HCT116 (cell line): ENCODE measurements around the gene ZAP70. TPM values are rescaled to one million over a fixed set of nuclear protein-coding genes. Genes with fewer than 3 reads are reported as not detected.

Source experiments
- ATAC-seq: fragments of 200-7000 bp; cut with Tn5 transposase; 2 replicates; pipeline ENCODE4 v1.9.1; 2020; ENCODE audit warnings: mild to moderate bottlenecking, moderate library complexity
- BruUV-seq: library from RNA; stranded (reverse); fragments of 400-500 nt; replicated peaks from 2 replicates; lab custom pipeline; 2021; lab: Mats Ljungman, UMichigan
- CTCF ChIA-PET: fragments of 300-600 bp; sonication (Branson Sonifier 250); formaldehyde crosslinking; loops from one replicate; lab custom pipeline; 2021; ENCODE audit warnings: antibody characterized with exemption; lab: Charles Lee
- POLR2A ChIA-PET: fragments of 300-600, 350-600 bp; sonication (Branson Sonifier 250); formaldehyde crosslinking; loops from one replicate; lab custom pipeline; 2021; ENCODE audit warnings: antibody characterized with exemption; lab: Charles Lee
- RAD21 ChIA-PET, 2 experiments: fragments of 300-600 bp; sonication (Branson Sonifier 250); formaldehyde crosslinking; loops; one replicate each; lab custom pipeline; 2023; ENCODE audit warnings: low total read pairs in 2 of 2; ENCODE audit not compliant: uncharacterized antibody in 2 of 2, unreplicated experiment in 2 of 2, low non-redundant PET in 1 of 2; lab: Charles Lee
- DNase-seq: peaks from one replicate; pipeline ENCODE4 v3.0.0-alpha.2; 2010; ENCODE audit warnings: low read depth, low spot score
- H2AFZ ChIP-seq: fragments of 200-600 bp; shearing (Covaris generic), sonication (generic); 2 replicates; pipeline ENCODE4 v1.6.1; 2017; ENCODE audit warnings: low read depth, mixed run types, mixed read lengths, antibody characterized with exemption, low read length; ENCODE audit not compliant: poor library complexity, severe bottlenecking
- H3K27ac ChIP-seq: 2 replicates; pipeline ENCODE4 v1.5.1; 2012; ENCODE audit warnings: low read depth, low read length
- H3K27me3 ChIP-seq: fragments of 200-600 bp; sonication (generic); 2 replicates; pipeline ENCODE4 v1.6.1; 2016; ENCODE audit warnings: mixed run types, low read length, mixed read lengths; ENCODE audit not compliant: insufficient read depth
- H3K36me3 ChIP-seq, 2 experiments: fragments of 200-500 bp in 1 of 2; fragments of 200-600 bp in 1 of 2; sonication (Bioruptor generic) in 1 of 2; sonication (generic) in 1 of 2; 2 replicates each; pipeline versions ENCODE4 v1.5.1 to v1.6.1; 2014 to 2016; ENCODE audit warnings: low read length in 2 of 2, inconsistent platforms in 1 of 2, mixed read lengths in 1 of 2, mixed run types in 1 of 2; ENCODE audit not compliant: insufficient read depth in 2 of 2, control insufficient read depth in 1 of 2
- H3K4me1 ChIP-seq, 2 experiments: fragments of 200-600 bp in 1 of 2; sonication (generic) in 1 of 2; 2 replicates each; pipeline versions ENCODE4 v1.5.1 to v1.6.1; 2012 to 2017; ENCODE audit warnings: low read length in 2 of 2, inconsistent platforms in 1 of 2, mild to moderate bottlenecking in 1 of 2, mixed read lengths in 1 of 2, mixed run types in 1 of 2, moderate library complexity in 1 of 2; ENCODE audit not compliant: insufficient read depth in 2 of 2, control insufficient read depth in 1 of 2
- H3K4me2 ChIP-seq: fragments of 200-600 bp; sonication (generic); 2 replicates; pipeline ENCODE4 v1.6.1; 2017; ENCODE audit warnings: mixed run types, low read length, mixed read lengths
- H3K4me3 ChIP-seq, 2 experiments: fragments of 200-600 bp in 1 of 2; sonication (generic) in 1 of 2; replicated peaks in 1 of 2; 2 replicates each; pipeline ENCODE4 v1.5.1; 2011 to 2016; ENCODE audit warnings: low read length in 2 of 2, control low read depth in 1 of 2, low read depth in 1 of 2, mild to moderate bottlenecking in 1 of 2, mixed read lengths in 1 of 2, mixed run types in 1 of 2
- H3K79me2 ChIP-seq: fragments of 200-600 bp; sonication (generic); 2 replicates; pipeline ENCODE4 v1.6.1; 2017; ENCODE audit warnings: mild to moderate bottlenecking, mixed run types, low read length, moderate library complexity, mixed read lengths; ENCODE audit not compliant: insufficient read depth
- H3K9ac ChIP-seq: fragments of 200-600 bp; sonication (generic); 2 replicates; pipeline ENCODE4 v1.6.1; 2016; ENCODE audit warnings: low read length, mixed read lengths
- H3K9me2 ChIP-seq: fragments of 200-600 bp; sonication (generic), shearing (Covaris generic); 2 replicates; pipeline ENCODE4 v1.6.1; 2017; ENCODE audit warnings: mixed run types, mild to moderate bottlenecking, moderate library complexity; ENCODE audit not compliant: insufficient read depth
- H3K9me3 ChIP-seq, 2 experiments: fragments of 200-500 bp in 1 of 2; fragments of 200-600 bp in 1 of 2; sonication (Bioruptor generic) in 1 of 2; sonication (generic) in 1 of 2; 2 replicates each; pipeline ENCODE4 v1.6.1; 2014 to 2017; ENCODE audit warnings: low read length in 2 of 2, mixed read lengths in 2 of 2, inconsistent platforms in 1 of 2, low read depth in 1 of 2, mild to moderate bottlenecking in 1 of 2, mixed run types in 1 of 2, moderate library complexity in 1 of 2; ENCODE audit not compliant: control insufficient read depth in 1 of 2, insufficient read depth in 1 of 2
- H4K20me1 ChIP-seq: fragments of 200-600 bp; sonication (generic), shearing (Covaris generic); 2 replicates; pipeline ENCODE4 v1.6.1; 2017; ENCODE audit warnings: mixed run types, mild to moderate bottlenecking, moderate library complexity; ENCODE audit not compliant: insufficient read depth
- CEBPB ChIP-seq: IDR thresholded peaks from 2 replicates; pipeline ENCODE4 v1.6.1; 2012; ENCODE audit warnings: low read depth
- ELF1 ChIP-seq: IDR thresholded peaks from 2 replicates; pipeline ENCODE4 v1.6.1; 2012; ENCODE audit warnings: low read depth, borderline replicate concordance
- EZH2phosphoT487 ChIP-seq: fragments of 200-600 bp; IDR thresholded peaks from 2 replicates; pipeline ENCODE4 v1.6.1; 2018; ENCODE audit warnings: antibody characterized with exemption, borderline replicate concordance
- FOSL1 ChIP-seq: IDR thresholded peaks from 2 replicates; pipeline ENCODE4 v1.6.1; 2012; ENCODE audit warnings: low read depth
- POLR2AphosphoS5 ChIP-seq: IDR thresholded peaks from 2 replicates; pipeline ENCODE4 v1.6.1; 2011; ENCODE audit warnings: mild to moderate bottlenecking, low read depth, low read length, moderate library complexity
- RAD21 ChIP-seq: IDR thresholded peaks from 2 replicates; pipeline ENCODE4 v1.6.1; 2012; ENCODE audit warnings: low read depth, mild to moderate bottlenecking
- SP1 ChIP-seq: IDR thresholded peaks from 2 replicates; pipeline ENCODE4 v1.6.1; 2012; ENCODE audit warnings: low read depth
- SRF ChIP-seq: IDR thresholded peaks from 2 replicates; pipeline ENCODE4 v1.6.1; 2012; ENCODE audit warnings: low read depth
- TCF7L2 ChIP-seq: IDR thresholded peaks from 2 replicates; pipeline ENCODE4 v1.7.0; 2011; ENCODE audit warnings: borderline replicate concordance, inconsistent platforms; ENCODE audit not compliant: insufficient read depth, insufficient read length; ENCODE audit errors: extremely low read depth
- YY1 ChIP-seq: IDR thresholded peaks from 2 replicates; pipeline ENCODE4 v1.6.1; 2011; ENCODE audit warnings: low read length, low read depth, moderate library complexity, mild to moderate bottlenecking; ENCODE audit not compliant: insufficient replicate concordance; ENCODE audit errors: extremely low read depth
- ZNF274 ChIP-seq: fragments of 200-500 bp; sonication (Bioruptor generic); IDR thresholded peaks from 2 replicates; pipeline ENCODE4 v1.6.1; 2014; ENCODE audit warnings: mild to moderate bottlenecking, low read depth, low read length, inconsistent platforms
- intact Hi-C: fragments of 100-400 bp; cut with micrococcal nuclease; formaldehyde crosslinking; loops from 2 replicates; pipeline ENCODE4 v1.10.0; 2022
- total RNA-seq: library from RNA; stranded (reverse); gene quantifications from one replicate; pipeline ENCODE4 v1.2.1, GENCODE V29; 2021; ENCODE audit not compliant: unreplicated experiment
- TF ChIP-seq, protein P1 (sequence below), 3 experiments: fragments of 200-600 bp in 1 of 3; sonication (generic) in 1 of 3; IDR thresholded peaks in 2 of 3; conservative IDR thresholded peaks in 1 of 3; 2 replicates each; pipeline ENCODE4 v1.5.1; 2012 to 2017; ENCODE audit warnings: low read depth in 2 of 3, low read length in 2 of 3, antibody characterized with exemption in 1 of 3, borderline replicate concordance in 1 of 3, control low read depth in 1 of 3, mild to moderate bottlenecking in 1 of 3, mixed read lengths in 1 of 3, mixed run types in 1 of 3, moderate library complexity in 1 of 3; ENCODE audit not compliant: insufficient read depth in 1 of 3
- TF ChIP-seq, protein P2 (sequence below): IDR thresholded peaks from 2 replicates; pipeline ENCODE4 v1.6.1; 2012

The ZAP70 gene
- total RNA-seq, 1 experiment from 2014 or later, result 0.91 TPM

DNA sequence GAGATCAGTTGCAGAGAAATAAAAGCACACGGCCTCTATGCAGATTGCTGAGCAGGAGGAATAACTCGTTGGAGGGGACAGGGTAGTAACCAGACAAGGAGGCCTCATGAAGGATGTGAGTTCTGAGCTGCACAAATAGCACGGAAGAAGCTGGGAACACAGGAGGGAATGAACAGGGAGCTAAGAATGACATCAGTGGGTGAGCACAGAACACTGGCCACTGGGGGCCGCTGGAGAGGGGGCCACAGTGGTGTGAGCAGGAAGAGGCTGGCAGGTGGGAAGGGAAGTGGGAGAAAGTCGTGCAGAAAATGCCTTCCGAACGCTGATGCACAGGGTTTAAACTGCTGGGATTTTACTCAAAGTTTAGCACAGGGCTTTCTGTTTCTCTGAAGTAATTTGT lies 61.0 kb downstream of the ZAP70 start:
- Histone ChIP-seq H3K4me3 (no peak overlapping the region), H3K4me1 (no peaks in the 10 kb centered on the region), H3K79me2 (no peaks in the 10 kb centered on the region), H3K9ac (no peak overlapping the region), H2AFZ (no peak overlapping the region), H3K9me2 (no peaks in the 10 kb centered on the region), H3K9me3 (no peaks in the 10 kb centered on the region), H3K36me3 (peaks cover 0 to 3% of the 10 kb centered on the region in 2 experiments; a peak in 2 of 4 replicates), H4K20me1 (no peaks in the 10 kb centered on the region), H3K4me2 (no peak overlapping the region), H3K27me3 (no peaks in the 10 kb centered on the region), H3K27ac (no peak overlapping the region)
- CTCF ChIA-PET, result interaction anchor here (0.6 to 1.2 kb wide), 5 partner anchors 11 to 611 kb away, joined by 3 to 7 read pairs (median 3); no protein-coding TSS in a partner anchor
- ATAC-seq, result peak; percentile 98
- RAD21 ChIA-PET, result interaction anchor here in 1 of 2 experiments (1.1 kb wide), 1 partner anchor 495 kb away, joined by 3 read pairs; no protein-coding TSS in a partner anchor
- POLR2A ChIA-PET, result no interaction called here
- no TSS peak for BruUV-seq
- intact Hi-C loops, result loop anchor here (10.0 kb wide), 1 partner anchor 610 kb away; no protein-coding TSS in a partner anchor
- TF ChIP-seq CEBPB, result no peak
- TF ChIP-seq TCF7L2, result no peak
- no peak for TF ChIP-seq POLR2AphosphoS5
- no peak for TF ChIP-seq YY1
- no peak for TF ChIP-seq EZH2phosphoT487
- TF ChIP-seq, protein P1, sequence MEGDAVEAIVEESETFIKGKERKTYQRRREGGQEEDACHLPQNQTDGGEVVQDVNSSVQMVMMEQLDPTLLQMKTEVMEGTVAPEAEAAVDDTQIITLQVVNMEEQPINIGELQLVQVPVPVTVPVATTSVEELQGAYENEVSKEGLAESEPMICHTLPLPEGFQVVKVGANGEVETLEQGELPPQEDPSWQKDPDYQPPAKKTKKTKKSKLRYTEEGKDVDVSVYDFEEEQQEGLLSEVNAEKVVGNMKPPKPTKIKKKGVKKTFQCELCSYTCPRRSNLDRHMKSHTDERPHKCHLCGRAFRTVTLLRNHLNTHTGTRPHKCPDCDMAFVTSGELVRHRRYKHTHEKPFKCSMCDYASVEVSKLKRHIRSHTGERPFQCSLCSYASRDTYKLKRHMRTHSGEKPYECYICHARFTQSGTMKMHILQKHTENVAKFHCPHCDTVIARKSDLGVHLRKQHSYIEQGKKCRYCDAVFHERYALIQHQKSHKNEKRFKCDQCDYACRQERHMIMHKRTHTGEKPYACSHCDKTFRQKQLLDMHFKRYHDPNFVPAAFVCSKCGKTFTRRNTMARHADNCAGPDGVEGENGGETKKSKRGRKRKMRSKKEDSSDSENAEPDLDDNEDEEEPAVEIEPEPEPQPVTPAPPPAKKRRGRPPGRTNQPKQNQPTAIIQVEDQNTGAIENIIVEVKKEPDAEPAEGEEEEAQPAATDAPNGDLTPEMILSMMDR (IDR thresholded peaks at IDR 0.05 in 2 of 3, conservative IDR thresholded peaks at IDR 0.05 in 1 of 3; ENCODE audit: borderline replicate concordance in 1 of 3, insufficient read depth in 1 of 3, low read depth in 2 of 3, low read length in 2 of 3), result peak; percentile 22 to 67 (median 60); a peak in 5 of 6 replicates
- TF ChIP-seq SRF, result no peak
- no peak for TF ChIP-seq ZNF274
- TF ChIP-seq, protein P2, sequence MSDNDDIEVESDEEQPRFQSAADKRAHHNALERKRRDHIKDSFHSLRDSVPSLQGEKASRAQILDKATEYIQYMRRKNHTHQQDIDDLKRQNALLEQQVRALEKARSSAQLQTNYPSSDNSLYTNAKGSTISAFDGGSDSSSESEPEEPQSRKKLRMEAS, result no peak
- TF ChIP-seq ELF1, result no peak
- no peak for TF ChIP-seq SP1
- no peak for TF ChIP-seq FOSL1
- TF ChIP-seq RAD21, result peak; percentile 49
- no peak for DNase-seq
